HG03280 (cell line): ENCODE measurements around the gene OR1F1.
"Not testable (repeated sequence)": the region's sequence is repeated elsewhere in the genome, so short reads cannot be mapped to it uniquely, and the experiment has no call there.

Experiments used
- ATAC-seq: cut with Tn5 transposase; IDR thresholded peaks from one replicate; pipeline ENCODE4 v1.9.1; 2021; ENCODE audit warnings: mild to moderate bottlenecking, moderate library complexity; ENCODE audit not compliant: unreplicated experiment

OR1F1 gene

DNA sequence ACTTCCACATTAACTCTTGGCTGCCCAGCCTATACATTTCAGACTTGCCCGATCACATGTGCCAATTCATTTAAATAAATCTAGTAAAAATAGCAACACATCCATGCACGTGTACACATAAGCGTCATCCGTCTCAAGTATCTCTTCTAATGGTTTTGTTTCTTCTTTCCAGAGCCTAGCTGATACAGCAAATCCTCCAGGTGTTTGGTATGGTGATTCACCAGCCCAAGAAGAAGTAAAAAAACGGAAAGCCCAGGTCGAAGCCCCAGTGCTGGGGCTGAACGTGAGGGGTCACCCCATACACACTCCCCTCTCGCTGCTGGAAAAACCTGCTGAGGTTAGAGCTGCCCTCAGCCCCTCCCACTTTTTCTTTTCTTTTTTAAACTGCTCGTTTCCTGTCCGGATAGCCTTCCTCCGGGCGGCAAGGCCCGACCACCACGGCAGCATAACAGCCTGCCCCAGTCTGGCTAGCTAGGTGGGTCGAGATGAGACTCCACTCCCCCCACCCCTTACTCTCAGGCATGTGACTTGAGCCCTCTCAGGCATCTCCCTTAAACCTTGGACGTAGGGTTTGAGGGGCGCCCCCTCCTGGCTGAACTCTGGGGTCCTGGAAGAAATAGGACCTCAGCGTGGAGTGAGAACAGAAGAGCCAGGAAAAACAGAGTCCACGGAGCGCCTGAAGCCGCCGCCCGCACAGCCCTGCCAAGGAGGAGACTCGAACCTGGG lies 13.9 kb upstream of the OR1F1 start:
- no peak for ATAC-seq

DNA sequence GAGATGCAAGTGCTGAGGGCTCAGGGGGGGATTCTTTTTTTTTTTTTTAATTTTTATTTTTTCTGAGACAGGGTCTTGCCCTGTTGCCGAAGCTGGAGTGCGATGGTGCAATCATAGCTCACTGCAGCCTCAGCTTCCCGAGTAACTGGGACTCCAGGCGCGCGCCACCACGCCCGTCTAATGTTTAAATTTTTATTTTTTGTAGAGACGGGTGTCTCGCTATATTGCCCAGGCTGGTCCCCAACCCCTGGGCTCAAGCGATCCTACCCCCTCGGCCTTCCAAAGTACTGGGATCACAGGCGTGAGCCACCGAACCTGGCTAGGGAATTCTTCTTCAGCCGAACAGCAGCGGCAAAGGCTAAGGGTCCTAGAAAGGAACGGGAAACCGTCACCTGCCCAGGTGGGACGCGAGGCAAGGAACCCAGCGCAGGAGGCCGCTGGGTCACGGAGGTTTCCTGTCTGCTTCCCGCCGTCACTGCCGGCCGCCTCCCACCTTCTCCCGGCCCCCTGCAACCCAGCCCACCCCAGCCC lies 13.3 kb upstream of the OR1F1 start:
- ATAC-seq = no peak

DNA sequence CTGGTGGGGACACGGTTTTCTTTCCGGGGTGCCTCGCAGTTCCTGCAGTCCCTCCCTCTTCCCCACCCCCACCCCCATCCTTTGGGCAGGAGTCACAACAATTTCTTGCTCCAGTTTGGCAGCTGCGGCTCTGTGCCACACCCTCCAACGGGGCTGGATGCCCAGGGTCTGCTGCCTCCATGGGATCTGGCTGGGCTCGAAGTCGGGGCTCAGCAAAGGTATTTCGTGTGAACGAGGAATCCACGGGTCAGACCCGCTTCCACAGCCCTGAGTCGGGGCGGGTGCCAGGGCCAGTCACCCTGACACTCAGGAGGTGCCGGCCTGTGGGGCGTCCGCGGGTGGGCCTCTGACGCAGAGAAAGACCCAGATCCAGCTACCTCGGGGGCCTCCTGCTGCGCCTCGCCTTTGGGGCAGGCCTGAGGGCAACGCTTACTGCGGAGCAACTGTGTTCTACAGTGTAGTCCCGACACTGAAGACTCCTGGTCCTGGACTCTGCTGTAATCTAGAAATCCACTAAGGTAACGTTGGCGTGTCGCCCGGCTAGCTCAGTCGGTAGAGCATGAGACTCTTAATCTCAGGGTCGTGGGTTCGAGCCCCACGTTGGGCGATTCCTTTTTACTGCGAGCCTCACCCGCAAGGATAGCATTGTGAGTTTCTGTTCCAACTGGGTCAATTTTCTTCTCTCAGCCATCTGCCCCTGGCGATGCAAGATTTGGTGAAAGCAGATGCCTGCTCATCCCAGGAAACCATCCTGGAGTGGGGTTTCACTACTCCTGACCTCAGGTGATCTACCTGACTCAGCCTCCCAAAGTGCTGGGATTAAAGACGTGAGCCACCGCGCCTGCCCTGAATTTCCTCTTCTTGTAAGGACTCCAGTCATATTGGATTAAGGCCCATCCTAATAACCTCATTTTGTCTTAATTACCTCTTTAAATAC lies 12.6 kb upstream of the OR1F1 start:
- no peak for ATAC-seq

DNA sequence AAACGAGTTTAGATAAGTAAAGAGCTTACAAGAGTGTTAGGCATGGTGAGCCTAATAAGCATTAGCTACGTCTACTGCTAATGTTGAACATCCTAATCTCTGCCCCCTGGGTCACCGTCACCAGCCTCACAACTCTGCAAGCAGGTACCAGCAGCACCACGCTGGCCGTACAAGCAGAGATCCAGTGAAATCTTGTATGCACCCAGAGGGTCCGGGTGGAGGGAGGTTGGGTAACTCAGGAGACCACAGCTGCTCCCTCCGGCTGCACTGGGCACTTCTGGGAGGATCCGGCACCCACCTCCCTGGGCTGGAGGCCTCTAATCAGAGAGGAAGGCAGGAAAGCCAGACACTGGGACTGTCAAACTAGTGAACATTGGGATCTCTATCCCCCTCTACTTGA lies 8.4 kb upstream of the OR1F1 start:
- ATAC-seq = no peak

DNA sequence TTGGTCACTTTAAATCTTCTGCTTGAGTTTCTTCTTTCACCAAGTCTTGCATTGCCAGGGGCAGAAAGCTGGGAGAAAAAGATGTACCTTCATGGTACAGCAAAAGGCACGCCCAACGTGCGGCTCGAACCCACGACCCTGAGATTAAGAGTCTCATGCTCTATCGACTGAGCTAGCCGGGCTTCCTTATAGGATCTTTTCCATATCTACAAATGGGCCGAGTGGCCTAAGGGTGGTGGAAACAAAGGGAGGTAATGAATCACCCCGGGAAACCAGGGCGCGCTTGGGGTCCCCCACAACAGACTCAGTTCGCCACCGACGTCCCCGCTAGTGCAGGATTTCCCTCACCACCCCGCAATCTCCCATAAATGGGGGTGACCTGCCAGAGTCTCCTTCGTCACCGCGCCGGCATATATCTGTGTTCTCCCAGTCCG lies 7.5 kb upstream of the OR1F1 start:
- ATAC-seq = no peak

DNA sequence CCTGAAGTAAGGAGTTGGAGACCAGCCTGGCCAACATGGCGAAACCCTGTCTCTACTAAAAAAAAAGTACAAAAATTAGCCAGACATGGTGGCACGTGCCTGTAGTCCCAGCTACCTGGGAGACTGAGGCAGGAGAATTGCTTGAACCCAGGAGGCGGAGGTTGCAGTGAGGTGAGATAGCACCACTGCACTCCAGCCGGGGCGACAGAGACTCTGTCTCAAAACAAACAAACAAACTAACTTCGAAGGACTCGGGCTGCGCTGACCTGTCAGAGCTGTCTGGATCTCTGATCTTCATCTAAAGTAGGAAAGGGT lies 5.8 kb upstream of the OR1F1 start:
- not testable (repeated sequence) for ATAC-seq

DNA sequence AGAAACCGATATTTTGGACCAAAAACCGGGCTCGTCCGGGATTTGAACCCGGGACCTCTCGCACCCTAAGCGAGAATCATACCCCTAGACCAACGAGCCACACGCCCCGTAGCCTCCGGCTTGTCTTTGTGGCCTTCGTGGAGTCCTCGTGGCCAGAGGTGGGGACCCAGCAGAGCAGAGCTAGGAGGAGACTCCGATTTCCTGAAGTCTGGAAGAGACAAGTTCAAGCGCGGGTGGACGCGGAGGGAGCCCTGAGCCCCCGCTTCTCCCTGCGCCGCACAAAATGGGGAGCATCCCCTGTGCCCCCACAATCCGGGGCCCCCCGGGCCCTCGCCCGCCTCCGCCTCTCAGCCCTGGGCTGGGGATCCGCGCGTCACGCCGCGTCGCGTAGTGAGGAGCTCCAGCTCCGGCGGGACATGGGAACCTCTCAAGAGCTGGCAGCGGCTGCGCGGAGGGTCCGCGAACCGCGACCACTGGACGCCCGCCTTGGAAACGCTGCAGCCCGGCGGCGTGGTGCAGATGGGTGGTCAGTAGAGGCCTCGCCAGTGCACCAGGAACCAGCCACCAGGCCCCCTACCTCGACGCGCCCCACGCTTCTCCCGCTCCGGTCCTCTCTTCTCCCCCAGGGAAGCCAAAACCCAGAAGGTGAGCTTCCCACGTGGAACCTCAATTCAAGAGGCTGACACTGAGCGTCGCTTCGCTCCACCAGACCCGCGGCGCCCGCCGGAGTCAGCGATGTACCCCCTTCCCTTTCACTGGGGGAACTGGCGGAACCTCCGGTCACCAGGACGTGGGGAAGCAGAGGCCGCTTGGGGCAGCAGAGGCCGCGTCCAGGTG lies 5.2 kb upstream of the OR1F1 start:
- ATAC-seq = no peak

DNA sequence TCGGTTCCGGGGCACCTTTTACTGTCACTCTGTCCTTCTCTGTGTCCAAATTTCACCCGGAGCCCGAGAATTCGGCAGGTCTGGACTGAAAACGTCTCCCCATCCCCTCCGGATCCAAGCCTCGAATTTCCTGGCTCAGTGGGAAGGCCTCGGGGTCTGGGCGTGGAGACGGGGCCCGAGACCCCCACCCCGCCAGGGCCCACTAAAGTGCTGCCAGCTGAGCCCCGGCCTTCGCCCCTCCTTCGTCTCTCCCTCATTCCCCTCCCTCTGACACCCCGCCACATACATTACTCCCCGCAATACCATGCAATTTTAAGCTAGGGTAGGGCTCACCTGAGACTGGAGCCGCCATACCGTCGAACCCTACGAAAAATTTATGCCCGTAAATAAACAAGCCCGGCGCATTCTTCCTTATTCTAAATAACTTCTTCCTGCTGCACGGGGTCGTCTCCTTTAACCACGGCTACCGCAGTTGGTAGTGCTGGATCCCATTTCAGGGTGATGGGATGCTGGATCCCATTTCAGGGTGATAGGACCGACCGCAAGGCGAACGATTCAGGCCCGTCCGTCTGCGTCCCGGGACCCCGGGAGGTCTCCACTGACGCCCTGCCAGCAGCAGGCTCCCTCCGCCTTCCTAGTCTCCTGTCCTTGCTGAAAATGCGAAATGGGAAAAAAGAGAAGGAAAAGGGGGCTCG lies 4.4 kb upstream of the OR1F1 start:
- no peak for ATAC-seq

DNA sequence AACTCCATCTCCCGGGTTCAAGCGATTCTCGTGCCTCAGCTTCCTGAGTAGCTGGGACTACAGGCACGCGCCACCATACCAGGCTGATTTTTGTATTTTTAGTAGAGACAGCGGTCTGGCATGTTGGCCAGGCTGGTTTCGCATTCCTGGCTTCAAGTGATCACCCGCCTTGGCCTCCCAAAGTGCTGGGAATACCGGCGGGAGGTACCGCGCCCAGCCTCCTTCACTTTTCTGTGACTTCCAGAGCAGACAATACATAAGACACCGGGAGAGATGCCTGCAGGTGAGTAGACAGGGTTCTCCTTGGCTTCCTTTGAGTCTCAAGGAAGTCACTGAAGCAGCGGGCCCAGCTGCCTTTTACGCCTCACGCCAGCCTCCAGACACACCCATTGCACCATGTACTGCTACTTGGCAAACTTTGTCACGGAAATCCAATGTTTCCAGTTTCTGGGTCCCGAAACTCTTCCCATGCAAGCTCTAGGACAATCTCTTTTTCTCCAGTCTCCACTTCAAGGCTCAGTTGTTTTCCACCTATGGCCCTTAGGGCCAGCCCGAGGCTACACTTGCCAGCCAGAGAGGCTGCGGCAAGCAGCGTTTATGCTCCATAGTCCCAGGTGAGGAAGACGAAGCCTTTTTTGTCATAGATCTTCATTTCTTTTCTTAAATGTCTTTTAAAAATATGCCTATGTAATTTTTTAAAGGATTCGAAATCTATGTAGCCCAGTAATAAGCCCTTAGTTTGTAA lies 886 bp upstream of the OR1F1 start:
- ATAC-seq = no peak

DNA sequence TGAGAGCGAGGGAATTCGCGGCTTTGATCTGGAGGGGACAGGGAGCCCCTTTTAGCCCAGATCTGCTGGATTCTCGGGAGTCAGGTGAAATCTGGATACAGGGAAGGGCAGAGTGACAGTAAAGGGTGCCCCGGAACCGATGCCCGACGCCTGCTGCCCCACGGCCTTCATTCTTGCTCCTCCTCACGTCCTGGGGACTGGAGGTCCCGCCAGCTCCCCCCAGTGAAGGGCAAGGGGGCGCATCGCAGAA lies 596 bp downstream of the OR1F1 start:
- no peak for ATAC-seq

DNA sequence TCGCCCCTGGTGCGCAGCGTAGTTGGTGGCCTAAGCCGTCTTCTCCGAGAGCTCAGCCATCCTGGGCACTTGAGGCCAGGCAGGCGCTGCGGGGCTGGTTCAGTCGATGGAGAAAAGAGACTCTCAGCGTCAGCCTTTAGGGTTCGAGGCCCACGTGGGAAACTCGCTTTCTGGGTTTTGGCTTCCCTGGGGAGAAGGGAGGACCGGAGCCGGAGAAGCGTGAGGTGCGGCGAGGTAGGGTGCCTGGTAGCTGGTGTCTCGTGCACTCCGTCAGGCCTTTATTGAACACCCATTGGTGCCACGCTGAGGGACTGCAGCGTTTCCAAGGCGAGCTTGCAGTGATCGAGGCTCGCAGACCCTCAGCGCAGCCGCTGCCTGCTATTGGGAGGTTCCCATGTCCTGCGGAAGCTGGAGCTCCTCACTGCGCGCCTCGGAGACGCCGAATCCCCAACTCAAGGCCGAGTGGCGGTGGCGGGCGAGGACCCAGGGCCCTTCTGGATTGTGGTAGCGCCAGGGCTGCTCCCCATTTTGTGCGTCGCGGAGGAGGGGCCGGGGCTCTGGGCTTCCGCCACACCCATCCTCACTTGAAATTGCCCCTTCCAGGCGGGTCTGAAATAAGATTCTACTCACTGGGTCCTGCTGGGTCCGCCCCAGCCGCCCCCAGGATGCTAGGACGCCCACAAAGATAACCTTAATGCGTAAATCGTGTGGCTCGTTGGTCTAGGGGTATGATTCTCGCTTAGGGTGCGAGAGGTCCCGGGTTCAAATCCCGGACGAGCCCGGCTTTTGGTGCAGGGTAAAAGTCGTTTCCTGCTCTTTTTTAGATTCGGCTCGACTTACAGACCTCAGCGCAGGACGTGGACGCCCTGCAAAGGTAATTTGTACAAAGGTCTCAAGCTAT lies 1.2 kb downstream of the OR1F1 start:
- no peak for ATAC-seq

DNA sequence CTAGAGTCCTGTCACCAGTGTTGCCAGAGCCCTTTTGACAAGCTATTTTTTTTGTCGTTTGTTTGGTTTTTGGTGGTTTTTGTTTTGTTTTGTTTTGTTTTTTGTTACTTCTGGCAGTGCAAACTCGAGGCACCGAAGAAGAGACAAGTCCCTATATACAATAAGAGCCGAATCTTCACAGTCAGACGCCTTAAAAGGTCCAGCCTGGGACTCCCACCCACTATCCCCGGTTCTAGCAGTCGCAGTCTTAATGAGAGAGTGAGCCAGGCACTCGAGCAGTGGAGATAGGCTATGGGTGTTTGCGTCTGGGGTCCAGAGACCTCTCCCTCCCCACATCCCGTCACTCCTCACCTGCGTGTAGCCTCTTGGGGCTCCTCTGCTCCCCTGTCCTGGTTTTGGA lies 1.9 kb downstream of the OR1F1 start:
- ATAC-seq = no peak

DNA sequence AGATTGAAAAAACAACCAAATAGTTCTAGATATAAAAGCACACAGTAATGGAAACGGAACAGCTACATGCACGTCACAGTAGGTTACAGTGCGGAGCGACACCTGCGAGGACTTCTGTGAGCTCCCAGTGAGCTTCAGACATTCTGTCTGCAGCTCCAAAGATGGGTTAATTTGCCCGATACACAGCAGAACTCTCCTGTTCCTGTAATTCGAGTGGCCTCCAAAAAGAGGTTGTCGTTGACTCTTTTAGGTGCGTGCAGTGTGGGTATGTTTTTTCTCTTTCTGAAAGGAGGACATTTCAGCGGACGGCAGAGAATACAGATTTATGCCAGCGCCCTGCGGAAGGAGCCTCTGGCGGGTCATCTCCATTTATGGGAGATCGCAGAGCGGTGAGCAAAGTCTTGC lies 2.9 kb downstream of the OR1F1 start:
- no peak for ATAC-seq

DNA sequence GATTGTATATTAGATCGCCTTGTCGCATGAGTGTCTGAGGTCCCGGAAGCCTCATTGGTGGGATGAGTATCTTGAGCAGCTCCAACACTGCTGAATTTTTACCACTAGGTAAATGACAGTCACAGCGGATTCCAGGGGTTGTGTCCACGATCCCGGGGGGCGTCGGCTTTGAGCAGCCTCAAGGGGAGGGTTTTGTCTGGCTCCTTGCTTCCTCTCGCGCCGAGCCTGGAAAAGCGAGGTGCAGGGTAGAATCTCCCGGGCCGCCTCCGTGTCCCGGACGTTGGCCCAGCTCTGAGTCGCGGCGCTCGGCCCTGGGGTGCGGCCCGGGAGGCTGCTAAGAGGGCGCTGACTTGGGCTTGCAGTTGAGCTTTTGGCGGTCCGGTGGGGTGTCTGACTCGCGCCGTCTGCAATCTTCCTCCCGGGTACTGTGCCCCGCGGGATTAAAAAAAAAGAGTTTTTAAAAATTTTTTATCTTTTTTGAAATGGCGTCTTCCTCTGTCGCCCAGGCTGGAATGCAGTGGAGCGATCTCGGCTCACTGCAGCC lies 4.5 kb downstream of the OR1F1 start:
- ATAC-seq = no peak

DNA sequence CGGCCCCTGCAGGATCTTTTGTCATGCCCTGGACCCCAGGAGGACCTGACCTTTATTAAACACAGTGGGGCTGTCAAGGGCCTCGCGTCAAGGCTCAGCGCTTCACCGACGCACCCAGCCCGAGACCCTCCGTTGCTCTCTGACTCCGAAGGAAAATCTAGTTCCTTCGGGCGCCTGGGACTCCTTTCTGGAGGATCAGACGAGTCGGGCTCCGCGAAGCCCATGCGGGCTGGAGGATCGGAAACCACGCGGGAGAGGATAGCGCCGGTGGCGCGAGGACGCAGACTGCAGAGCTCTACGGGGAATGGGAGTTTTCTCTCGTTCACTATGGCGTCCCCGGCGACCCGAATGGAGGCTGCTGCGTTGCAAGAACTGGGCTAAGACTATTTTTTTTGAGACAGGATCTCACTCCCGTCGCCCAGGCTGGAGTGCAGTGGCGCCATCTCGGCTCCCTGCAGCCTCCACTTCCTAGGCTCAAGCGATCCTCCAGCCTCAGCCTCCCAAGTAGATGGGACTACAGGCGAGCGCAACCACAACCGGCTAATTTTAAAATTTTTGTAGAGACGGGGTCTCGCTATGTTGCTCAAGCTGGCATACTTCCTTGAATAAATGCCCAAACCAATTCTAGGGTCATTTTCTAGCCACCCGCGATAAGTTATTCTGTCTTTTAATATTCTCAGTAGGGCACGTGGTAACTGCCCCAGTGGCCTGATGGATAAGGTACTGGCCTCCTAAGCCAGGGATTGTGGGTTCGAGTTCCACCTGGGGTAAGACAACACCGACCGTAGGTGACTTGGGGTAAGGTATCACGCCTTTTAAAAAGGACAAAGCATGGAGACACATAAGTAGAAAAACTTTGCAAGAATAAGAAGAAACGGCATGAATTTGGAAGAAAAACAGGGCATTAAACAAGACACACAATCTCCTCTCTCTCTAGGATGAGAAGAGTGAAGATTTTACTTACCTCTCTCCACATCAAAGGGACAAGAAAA lies 5.5 kb downstream of the OR1F1 start:
- no peak for ATAC-seq

DNA sequence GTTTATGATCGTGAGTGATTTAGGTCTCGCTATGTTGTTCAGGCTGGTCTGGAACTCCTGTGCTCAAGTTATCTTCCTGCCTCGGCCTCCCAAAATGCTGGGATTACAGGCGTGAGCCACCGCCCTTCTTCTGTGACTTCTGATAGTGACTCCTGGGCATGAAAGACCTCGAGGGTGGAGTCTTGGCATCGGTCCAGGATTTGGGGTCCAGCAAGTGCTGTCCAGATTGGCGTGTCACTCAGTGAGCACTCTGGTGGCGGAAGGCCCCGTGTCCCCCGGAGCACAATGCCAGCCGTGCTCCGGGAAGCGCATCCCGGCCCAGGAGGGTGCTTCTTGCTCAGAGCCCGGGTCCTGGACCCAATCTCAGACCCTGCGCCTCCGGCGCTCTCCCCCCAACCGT lies 6.8 kb downstream of the OR1F1 start:
- ATAC-seq = no peak

DNA sequence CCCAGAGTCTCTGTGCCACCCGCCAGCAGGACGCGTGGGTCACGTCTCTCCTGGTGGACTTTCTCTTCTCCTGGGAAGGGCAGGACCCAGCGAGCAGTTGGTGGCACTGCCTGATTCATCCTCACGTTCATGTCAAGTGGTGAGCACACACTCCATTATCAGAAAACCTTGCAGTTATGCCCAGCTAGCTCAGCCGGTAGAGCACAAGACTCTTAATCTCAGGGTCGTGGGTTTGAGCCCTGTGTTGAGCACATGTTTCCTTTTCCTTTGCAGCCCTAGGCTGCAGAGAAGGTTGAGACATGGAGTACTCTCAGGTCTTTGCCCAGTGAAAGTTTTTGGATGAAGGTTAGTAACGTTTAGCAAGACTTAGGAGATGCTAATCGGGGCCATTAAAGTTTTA lies 8.0 kb downstream of the OR1F1 start:
- ATAC-seq = no peak
